ENCODE data around the gene MPHOSPH8. TPM values are rescaled to one million over a fixed set of nuclear protein-coding genes. Genes with fewer than 3 reads are reported as not detected.
A peak's percentile ranks its signal among the peaks of the same experiment; 100 is the strongest.

The MPHOSPH8 gene, protein sequence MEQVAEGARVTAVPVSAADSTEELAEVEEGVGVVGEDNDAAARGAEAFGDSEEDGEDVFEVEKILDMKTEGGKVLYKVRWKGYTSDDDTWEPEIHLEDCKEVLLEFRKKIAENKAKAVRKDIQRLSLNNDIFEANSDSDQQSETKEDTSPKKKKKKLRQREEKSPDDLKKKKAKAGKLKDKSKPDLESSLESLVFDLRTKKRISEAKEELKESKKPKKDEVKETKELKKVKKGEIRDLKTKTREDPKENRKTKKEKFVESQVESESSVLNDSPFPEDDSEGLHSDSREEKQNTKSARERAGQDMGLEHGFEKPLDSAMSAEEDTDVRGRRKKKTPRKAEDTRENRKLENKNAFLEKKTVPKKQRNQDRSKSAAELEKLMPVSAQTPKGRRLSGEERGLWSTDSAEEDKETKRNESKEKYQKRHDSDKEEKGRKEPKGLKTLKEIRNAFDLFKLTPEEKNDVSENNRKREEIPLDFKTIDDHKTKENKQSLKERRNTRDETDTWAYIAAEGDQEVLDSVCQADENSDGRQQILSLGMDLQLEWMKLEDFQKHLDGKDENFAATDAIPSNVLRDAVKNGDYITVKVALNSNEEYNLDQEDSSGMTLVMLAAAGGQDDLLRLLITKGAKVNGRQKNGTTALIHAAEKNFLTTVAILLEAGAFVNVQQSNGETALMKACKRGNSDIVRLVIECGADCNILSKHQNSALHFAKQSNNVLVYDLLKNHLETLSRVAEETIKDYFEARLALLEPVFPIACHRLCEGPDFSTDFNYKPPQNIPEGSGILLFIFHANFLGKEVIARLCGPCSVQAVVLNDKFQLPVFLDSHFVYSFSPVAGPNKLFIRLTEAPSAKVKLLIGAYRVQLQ
- 10 to 100 TPM; 60.4 to 85.3 (median 68.7) TPM for polyA plus RNA-seq (ENCODE audit: insufficient read length in 3 of 3)
- long read RNA-seq, donor 1, partial matches to known transcripts: 24 of 28 reads
- long read RNA-seq, donor 1, other reads (novel, unspliced or antisense): 0 of 28 reads
- long read RNA-seq, donor 2, partial matches to known transcripts: 31 of 35 reads
- long read RNA-seq, donor 2, other reads (novel, unspliced or antisense): 0 of 35 reads
- long read RNA-seq, donor 3, full-length matches to known transcripts: 12 of 103 reads
- long read RNA-seq, donor 3, partial matches to known transcripts: 91 of 103 reads
- long read RNA-seq, donor 3, other reads (novel, unspliced or antisense): 0 of 103 reads
- long read RNA-seq, donor 4, transcript MPHOSPH8-202 (3 exons, 1,048 nt): major isoform, 7 of 90 reads
- long read RNA-seq, donor 4, partial matches to known transcripts: 63 of 90 reads
- long read RNA-seq, donor 4, other reads (novel, unspliced or antisense): 20 of 90 reads
- long read RNA-seq, donor 5: 0 reads
- long read RNA-seq, donor 6, full-length matches to known transcripts: 13 of 160 reads
- long read RNA-seq, donor 6, partial matches to known transcripts: 136 of 160 reads
- long read RNA-seq, donor 6, other reads (novel, unspliced or antisense): 11 of 160 reads
- long read RNA-seq, donor 7, transcript MPHOSPH8-202 (3 exons, 1,048 nt): major isoform, 5 of 155 reads
- long read RNA-seq, donor 7, partial matches to known transcripts: 124 of 155 reads
- long read RNA-seq, donor 7, other reads (novel, unspliced or antisense): 25 of 155 reads
- long read RNA-seq, donor 8, transcript MPHOSPH8-202 (3 exons, 1,048 nt): major isoform, 9 of 276 reads
- long read RNA-seq, donor 8, partial matches to known transcripts: 244 of 276 reads
- long read RNA-seq, donor 8, other reads (novel, unspliced or antisense): 23 of 276 reads
- long read RNA-seq, donor 9, partial matches to known transcripts: 42 of 46 reads
- long read RNA-seq, donor 9, other reads (novel, unspliced or antisense): 0 of 46 reads
- long read RNA-seq, donor 10, transcript MPHOSPH8-202 (3 exons, 1,048 nt): major isoform, 6 of 158 reads
- long read RNA-seq, donor 10, partial matches to known transcripts: 132 of 158 reads
- long read RNA-seq, donor 10, other reads (novel, unspliced or antisense): 20 of 158 reads
- long read RNA-seq, donor 11, full-length matches to known transcripts: 6 of 48 reads
- long read RNA-seq, donor 11, partial matches to known transcripts: 42 of 48 reads
- long read RNA-seq, donor 11, other reads (novel, unspliced or antisense): 0 of 48 reads
- long read RNA-seq, donor 12, partial matches to known transcripts: 43 of 45 reads
- long read RNA-seq, donor 12, other reads (novel, unspliced or antisense): 0 of 45 reads
- long read RNA-seq, donor 13: 0 reads
- long read RNA-seq, donor 14, full-length matches to known transcripts: 4 of 147 reads
- long read RNA-seq, donor 14, partial matches to known transcripts: 113 of 147 reads
- long read RNA-seq, donor 14, other reads (novel, unspliced or antisense): 30 of 147 reads
- long read RNA-seq, donor 15, partial matches to known transcripts: 14 of 17 reads
- long read RNA-seq, donor 15, other reads (novel, unspliced or antisense): 0 of 17 reads
- long read RNA-seq, donor 16, full-length matches to known transcripts: 15 of 372 reads
- long read RNA-seq, donor 16, partial matches to known transcripts: 298 of 372 reads
- long read RNA-seq, donor 16, other reads (novel, unspliced or antisense): 59 of 372 reads

DNA sequence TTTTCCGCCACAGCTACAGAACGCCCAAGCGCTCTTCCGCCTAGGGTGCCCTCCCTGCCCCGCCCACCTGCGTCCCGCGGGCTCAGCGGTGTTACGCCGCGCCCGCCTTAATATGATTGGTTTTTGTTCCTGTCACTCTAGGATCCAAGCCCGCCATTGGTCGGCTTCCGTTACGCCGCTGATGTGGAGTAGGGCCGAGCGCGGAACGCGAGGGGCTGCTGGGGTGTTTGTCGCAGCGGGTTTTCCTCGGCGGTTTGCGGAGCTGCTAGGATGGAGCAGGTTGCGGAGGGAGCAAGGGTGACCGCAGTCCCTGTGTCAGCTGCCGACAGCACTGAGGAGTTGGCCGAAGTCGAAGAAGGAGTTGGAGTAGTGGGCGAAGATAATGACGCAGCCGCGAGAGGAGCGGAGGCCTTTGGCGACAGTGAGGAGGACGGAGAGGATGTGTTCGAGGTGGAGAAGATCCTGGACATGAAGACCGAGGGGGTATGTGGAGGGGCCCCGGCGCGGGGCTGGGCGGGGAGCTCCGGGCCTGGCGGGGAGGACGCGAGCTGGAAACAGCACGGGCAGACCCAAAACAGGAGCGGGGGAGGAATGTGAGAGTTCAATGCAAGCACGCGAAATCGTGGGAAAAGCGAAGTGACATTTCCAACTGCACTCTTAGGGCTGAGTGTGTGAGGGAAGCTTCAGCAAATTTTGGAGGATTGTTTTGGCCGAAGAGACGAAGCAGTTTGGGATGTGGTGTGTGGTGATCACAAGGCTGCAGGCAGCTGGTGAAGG is at the start of gene MPHOSPH8:
Gene MPHOSPH8 (plus strand): TSS at position 181 of the 777 bp plus-strand sequence. CDS start 90 bp downstream, at position 271.
- peak; percentile 91 to 99 (median 93) for DNase-seq (ENCODE audit: extremely low read depth in 1 of 11, low read depth in 9 of 11, low spot score in 4 of 11)

DNA sequence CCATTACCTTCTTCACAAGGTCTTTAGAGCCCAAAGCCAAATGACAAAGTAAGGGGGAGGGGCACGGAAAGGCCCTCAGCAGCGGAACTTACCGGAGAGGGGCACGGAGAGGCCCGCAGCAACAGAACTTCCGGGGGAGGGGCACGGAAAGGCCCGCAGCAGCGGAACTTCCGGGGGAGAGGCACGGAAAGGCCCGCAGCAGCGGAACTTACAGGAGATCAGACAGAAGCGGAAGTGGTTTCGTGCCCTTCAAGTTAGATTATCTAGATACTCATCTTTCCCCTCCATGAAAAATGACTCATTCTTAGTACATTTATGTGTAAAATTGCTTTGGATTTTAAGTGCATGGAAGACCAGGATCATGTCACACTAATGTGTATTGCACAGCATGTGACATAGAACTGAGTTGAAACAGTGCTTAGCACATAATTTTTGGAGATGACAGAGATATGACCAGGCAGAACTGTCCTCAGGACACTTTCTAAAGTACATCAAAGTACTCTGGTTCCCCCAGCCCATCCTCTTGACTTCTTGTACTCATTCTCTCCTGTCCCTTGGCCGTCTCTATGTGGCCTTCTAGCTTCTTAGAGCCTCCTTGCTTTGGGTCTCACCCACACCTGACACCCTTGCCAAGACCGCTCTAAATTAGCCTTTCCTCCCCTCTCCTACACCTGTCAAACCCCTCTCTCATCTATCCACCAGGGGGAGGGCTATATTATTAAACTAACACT is 46.4 kb upstream of the MPHOSPH8 start:
- DNase-seq (ENCODE audit: extremely low read depth in 1 of 11, low read depth in 9 of 11, low spot score in 4 of 11): no peak

DNA sequence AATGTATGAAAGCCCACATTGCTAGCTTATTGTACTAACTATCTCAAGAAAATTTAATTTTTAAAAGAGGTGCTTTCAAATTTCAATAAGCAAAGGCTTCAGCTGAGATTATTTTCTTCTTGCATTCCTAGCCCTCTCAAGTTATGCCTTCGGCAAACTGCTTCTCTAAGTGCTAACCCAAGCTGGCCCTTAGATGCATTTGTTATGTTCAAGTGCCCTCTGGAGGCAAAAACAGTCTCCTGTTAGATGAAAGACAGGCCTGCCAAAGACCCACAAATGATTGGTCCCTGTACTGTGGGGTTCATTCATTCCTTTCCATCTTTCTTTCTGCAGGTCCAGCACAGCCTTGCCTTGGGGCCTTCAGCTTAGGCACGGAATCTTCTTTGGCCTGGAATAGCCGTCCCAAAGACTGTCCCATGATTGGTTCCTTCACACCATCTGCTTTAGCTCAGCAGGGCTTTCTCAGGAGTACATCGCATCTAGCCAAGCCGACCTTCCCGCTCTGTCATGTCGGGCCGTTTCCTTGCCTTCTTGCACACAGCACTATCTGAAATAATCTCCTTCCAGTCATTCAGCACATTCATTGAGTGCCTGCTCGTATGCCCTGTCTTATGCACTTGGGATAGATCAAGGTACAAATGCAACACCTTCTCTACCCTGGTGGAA is 45.7 kb upstream of the MPHOSPH8 start:
- peak in 1 of 11 donors; percentile 32 for DNase-seq (ENCODE audit: extremely low read depth in 1 of 11, low read depth in 9 of 11, low spot score in 4 of 11)

DNA sequence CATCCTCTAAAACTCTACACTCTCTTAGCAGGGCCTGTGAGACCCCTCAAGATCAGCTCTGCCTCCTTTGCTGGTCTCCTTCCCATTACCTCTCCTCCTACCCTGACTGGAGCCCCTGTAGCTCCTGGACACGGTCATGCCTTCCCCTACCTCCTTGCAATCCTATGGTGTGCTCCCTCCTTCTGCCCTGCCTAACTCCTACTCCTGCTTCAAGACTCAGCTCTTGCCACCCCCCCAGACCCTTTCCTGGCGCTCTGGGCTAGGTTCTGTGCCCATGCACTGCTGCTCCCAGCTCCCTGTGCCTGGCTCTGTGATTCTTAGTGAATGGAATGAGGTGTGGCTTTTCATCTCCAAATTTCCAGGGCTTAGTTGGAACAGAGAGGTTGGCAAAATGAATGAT is 44.1 kb upstream of the MPHOSPH8 start:
- no peak for DNase-seq (ENCODE audit: extremely low read depth in 1 of 11, low read depth in 9 of 11, low spot score in 4 of 11)

DNA sequence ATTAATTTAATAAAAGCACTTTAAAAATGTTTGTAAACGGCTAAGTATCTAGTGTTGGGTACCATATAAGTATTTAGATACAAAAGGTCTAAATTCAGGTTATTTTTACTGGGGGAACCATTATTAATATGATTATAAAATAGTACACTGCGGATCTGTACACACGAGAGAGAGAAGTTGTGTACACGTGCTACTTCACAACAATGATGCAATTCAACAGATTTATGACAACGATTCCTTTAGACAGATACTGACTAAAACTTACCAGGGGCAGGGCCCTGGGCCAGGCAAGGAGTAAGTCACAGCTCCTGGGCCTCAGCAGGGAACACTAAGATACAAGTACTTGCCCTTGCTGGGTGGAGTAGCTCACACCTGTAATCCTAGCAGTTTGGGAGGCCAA is 43.0 kb upstream of the MPHOSPH8 start:
- DNase-seq (ENCODE audit: extremely low read depth in 1 of 11, low read depth in 9 of 11, low spot score in 4 of 11): no peak

DNA sequence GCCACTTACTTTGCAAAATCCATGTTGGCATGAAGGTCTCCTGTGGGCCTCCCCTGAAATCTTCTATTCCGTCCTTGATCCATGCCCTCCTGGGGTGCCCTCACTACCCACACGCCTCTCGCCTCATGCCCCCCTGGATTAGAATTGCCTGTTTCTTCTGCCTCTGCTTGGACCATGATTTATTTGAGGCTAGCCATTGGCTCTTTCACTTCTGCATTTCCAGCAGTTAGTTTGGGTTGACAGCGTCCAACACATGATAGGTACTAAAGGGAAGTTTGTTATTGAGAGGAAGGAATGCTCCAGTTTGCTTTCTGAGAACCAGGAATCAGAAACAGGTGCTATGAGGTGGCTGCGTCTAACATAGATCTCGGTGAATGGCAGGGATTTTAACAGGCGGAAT is 41.6 kb upstream of the MPHOSPH8 start:
- no peak for DNase-seq (ENCODE audit: extremely low read depth in 1 of 11, low read depth in 9 of 11, low spot score in 4 of 11)

DNA sequence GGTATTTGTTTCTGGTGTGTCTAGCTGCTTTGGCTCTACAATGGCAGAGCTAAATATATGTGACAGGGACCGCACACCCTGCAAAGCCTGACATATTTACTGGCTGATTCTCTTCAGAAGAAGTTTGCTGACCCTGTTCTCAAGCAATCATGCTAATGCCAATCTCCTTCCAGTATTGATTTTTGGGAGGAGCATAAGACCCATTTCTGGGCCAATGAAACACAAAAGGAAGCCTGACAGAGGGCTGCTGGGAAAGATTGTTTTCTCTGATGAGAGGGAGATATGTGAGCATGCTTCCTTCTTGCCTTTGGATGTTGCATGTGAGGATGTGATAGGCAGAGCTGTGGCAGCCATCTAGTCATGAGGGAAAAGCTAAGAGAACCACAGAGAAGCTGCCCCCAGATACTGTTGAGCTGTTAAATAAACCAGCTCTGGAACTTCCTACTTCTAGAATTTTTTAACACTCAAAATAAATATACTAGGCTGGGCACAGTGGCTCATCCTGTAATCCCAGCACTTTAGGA is 40.7 kb upstream of the MPHOSPH8 start:
- no peak for DNase-seq (ENCODE audit: extremely low read depth in 1 of 11, low read depth in 9 of 11, low spot score in 4 of 11)

DNA sequence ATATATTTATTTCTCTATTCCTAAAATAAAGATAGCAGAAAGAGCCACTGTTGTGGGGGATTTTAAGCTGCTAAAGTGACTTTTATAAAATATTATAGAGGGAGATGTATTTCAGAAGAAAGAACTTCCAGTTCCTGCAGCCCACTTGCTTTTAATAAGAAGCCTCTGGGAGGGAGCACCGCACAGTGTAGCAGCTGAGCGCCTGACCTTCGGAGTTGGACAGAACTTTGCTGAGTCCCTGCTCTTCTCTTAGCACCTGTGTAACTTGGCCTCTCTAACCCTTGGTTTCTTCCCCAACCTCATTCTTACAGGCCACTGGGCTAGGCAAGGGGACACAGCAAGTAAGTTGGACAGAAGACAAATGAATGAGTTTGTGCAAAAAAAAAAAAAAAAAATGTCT is 37.4 kb upstream of the MPHOSPH8 start:
- no peak for DNase-seq (ENCODE audit: extremely low read depth in 1 of 11, low read depth in 9 of 11, low spot score in 4 of 11)

DNA sequence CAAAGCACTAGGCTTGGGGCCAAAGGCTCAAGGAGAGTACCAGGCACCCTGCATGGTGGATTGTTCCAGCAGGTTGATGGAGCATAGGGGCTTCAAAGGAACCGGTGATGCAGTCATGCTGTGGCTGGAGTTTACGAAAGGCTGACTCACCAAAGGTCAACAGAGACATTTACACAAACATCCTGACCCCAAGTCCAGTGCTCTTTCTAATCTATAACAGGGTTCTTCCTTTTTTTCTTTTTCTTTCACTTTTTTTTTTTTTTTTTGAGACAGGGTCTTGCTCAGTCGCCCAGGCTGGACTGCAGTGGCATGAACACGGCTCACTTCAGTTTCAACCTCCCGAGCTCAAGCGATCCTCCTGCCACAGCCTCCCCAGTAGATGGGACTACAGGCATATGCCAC is 36.5 kb upstream of the MPHOSPH8 start:
- DNase-seq (ENCODE audit: extremely low read depth in 1 of 11, low read depth in 9 of 11, low spot score in 4 of 11): no peak

DNA sequence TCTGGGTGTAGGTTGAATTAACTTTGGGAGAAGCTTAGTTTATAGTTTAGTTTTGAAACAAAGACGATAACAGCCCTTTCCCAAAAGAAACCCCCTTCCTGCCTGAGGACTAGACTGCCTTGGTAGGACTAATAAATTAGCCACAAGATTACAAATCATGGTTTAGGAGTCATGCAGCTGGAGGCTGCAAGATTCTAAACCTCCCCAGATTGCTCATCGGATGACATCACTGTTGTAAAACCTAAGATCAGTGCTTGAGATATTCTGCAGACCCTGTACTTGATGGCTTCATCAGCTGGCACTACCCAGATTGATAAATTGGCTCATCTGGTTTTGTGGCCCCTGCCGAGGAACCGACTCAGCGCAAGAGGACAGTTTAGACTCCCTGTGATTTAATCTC is 35.9 kb upstream of the MPHOSPH8 start:
- DNase-seq (ENCODE audit: extremely low read depth in 1 of 11, low read depth in 9 of 11, low spot score in 4 of 11): no peak

DNA sequence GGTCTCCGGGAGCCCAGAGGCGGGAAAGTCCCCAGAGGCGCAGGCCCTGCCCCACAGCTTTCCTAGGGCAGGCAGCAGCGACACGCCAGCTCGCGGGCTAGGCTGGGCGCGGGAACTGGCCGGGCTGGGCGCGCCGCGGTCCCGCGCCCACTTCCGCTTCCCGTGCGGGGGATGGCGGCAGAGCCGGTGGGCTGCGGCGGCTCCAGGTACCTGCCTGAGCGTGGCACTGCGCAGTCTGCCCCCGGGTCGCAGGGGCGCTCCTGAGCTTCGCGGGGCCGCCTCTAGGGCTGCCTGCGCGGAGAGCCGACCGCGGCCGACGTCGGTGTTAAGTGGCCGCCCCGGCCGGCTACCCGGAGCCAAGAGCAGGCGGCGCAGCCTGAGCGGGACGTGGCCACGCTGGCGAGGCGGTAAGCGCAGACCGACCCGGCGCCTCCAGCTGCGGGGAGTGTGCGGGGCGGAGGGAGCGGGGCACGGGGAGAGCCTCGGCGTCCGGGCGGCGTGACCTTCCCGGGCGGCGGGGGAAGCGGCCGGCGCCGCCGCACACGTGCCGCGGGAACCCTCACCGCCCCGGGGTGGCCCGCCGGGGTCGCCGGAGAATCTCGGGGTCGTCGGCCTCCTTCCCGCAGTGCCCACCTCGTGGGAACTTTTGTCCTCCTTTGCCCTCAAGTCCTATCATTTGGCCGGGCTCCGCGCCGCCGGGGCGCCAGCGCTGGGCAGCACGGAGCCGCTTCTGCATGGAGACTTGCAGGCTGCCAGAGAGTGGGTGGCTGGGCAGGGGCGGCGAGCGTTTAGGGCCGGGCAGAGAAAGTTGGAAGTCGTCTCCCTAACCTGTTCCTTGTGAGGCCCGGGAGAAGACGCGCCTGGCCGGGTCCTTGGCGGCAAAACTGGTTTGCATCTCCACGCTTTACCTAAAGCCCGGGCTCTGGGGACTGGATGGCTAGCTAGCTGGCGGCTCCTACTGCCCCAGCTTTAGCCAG is 31.4 kb upstream of the MPHOSPH8 start:
- peak in 4 of 11 donors; percentile 38 to 56 (median 50) for DNase-seq (ENCODE audit: extremely low read depth in 1 of 11, low read depth in 9 of 11, low spot score in 4 of 11)

DNA sequence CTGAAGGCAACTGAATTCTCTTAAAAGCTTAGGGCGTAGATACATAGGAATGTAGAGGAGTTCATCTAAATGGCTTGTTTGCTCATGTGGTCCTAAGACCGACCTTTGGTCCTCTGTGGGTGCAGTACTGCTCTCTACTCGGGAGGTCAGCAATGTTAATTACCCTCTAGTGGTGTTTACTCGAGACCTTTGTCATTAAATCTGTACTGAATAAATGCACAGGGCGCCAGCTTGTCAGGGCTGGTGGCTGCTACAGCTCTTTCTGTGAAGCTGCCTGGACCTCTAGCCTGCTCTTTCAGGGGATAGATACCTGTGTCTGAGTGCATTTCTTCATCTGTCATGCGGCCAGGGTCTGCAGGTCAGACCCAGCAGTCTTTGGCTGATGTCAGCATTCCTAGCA is 29.2 kb upstream of the MPHOSPH8 start:
- DNase-seq (ENCODE audit: extremely low read depth in 1 of 11, low read depth in 9 of 11, low spot score in 4 of 11): no peak

DNA sequence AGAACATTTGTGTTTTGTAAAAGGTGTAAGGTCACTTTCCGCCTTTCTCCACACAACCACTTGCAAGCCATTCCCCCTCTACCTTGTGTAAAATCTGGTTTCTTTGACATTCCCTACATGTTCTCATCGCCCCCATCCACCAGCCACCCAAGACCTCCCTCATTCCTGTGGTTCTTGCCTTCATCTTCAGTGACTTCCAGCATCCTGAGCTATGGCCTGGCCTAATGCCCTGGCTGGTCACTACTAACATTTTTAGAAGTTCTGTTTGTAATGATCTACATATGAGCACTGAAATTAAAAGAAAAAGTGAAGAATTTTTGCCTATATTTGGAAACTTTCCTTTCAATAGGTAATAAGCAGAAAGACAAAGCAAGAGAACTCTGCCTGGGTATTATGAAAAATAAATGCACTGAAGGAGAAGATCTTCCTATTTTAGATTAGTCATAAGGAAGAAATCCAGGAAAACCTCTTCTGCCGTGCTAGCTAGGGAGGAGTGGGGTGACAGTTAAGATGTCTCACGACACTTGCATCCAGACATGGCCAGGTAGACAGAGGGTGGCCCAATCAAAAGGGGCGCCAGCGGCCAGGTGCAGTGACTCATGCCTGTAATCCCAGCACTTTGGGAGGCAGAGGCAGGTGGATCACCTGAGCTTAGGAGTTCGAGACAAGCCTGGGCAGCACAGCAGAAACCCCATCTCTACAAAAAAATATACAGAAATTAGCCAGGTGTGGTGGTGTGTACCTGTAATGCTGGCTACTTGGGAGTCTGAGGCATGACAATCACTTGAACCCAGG is 28.1 kb upstream of the MPHOSPH8 start:
- DNase-seq (ENCODE audit: extremely low read depth in 1 of 11, low read depth in 9 of 11, low spot score in 4 of 11): no peak
